Liver (tissue), 9 donors: ENCODE results near the gene RASSF8. TPM values are rescaled to one million over a fixed set of nuclear protein-coding genes. Genes with fewer than 3 reads are reported as not detected.

Source experiments
- DNase-seq: peaks from one replicate; pipeline ENCODE4 v3.0.0-alpha.2; 2017; ENCODE audit warnings: low spot score
- H3K27ac ChIP-seq, 2 donors: one replicate each; pipeline ENCODE4 v1.7.0; 2013; ENCODE audit warnings: inconsistent platforms in 2 of 2, low read length in 2 of 2, control low read depth in 1 of 2, low read depth in 1 of 2, mild to moderate bottlenecking in 1 of 2
- H3K27me3 ChIP-seq, 4 donors: one replicate each; pipeline versions ENCODE4 v1.6.1 to v1.7.0; 2013; ENCODE audit warnings: low read length in 3 of 4, inconsistent platforms in 1 of 4, mild to moderate bottlenecking in 1 of 4, moderate library complexity in 1 of 4; ENCODE audit not compliant: control insufficient read depth in 4 of 4, insufficient read depth in 4 of 4
- H3K36me3 ChIP-seq, 4 donors: one replicate each; pipeline versions ENCODE4 v1.6.1 to v1.7.0; 2013; ENCODE audit warnings: low read length in 3 of 4, mild to moderate bottlenecking in 3 of 4, low read depth in 1 of 4, moderate library complexity in 1 of 4; ENCODE audit not compliant: control insufficient read depth in 4 of 4, insufficient read depth in 3 of 4
- H3K4me1 ChIP-seq, 4 donors: one replicate each; pipeline versions ENCODE4 v1.6.1 to v1.7.0; 2013; ENCODE audit warnings: low read length in 3 of 4, mild to moderate bottlenecking in 3 of 4, moderate library complexity in 1 of 4; ENCODE audit not compliant: control insufficient read depth in 4 of 4, insufficient read depth in 4 of 4
- H3K4me3 ChIP-seq, 3 donors: one replicate each; pipeline versions ENCODE4 v1.6.1 to v1.7.0; 2013; ENCODE audit warnings: low read length in 3 of 3, control low read depth in 1 of 3, low read depth in 1 of 3, mild to moderate bottlenecking in 1 of 3
- H3K9ac ChIP-seq, 2 donors: one replicate each; pipeline ENCODE4 v1.7.0; 2013; ENCODE audit warnings: low read length in 2 of 2, mild to moderate bottlenecking in 2 of 2, moderate library complexity in 2 of 2, control low read depth in 1 of 2, low read depth in 1 of 2
- H3K9me3 ChIP-seq, 4 donors: one replicate each; pipeline versions ENCODE4 v1.6.1 to v1.7.0; 2013; ENCODE audit warnings: low read length in 3 of 4; ENCODE audit not compliant: control insufficient read depth in 4 of 4
- ATF3 ChIP-seq: IDR thresholded peaks from 2 replicates; pipeline ENCODE4 v1.6.1; 2016; ENCODE audit warnings: antibody characterized with exemption
- CTCF ChIP-seq: fragments of 150-350 bp; IDR thresholded peaks from 2 replicates; pipeline ENCODE4 v1.5.1; 2017; ENCODE audit warnings: improper control_type of control experiment, low read depth, low read length; ENCODE audit not compliant: missing input control
- EGR1 ChIP-seq, 2 donors: IDR thresholded peaks; 2 replicates each; pipeline ENCODE4 v1.6.1; 2016 to 2018; ENCODE audit warnings: antibody characterized with exemption in 2 of 2, low read depth in 2 of 2
- FOXA2 ChIP-seq: IDR thresholded peaks from 2 replicates; pipeline ENCODE4 v1.6.1; 2016; ENCODE audit warnings: antibody characterized with exemption
- GABPA ChIP-seq, 2 donors: IDR thresholded peaks in 1 of 2; conservative IDR thresholded peaks in 1 of 2; 2 replicates each; pipeline ENCODE4 v1.6.1; 2016; ENCODE audit warnings: antibody characterized with exemption in 2 of 2, mild to moderate bottlenecking in 1 of 2, moderate library complexity in 1 of 2
- HNF4A ChIP-seq, 2 donors: conservative IDR thresholded peaks; 2 replicates each; pipeline ENCODE4 v1.6.1; 2016; ENCODE audit warnings: antibody characterized with exemption in 2 of 2, mild to moderate bottlenecking in 2 of 2
- HNF4G ChIP-seq: IDR thresholded peaks from 2 replicates; pipeline ENCODE4 v1.6.1; 2016; ENCODE audit warnings: antibody characterized with exemption
- NR2F2 ChIP-seq: IDR thresholded peaks from 2 replicates; pipeline ENCODE4 v1.6.1; 2016; ENCODE audit warnings: antibody characterized with exemption
- RAD21 ChIP-seq, 2 donors: IDR thresholded peaks; 2 replicates each; pipeline ENCODE4 v1.6.1; 2016; ENCODE audit warnings: antibody characterized with exemption in 2 of 2, mild to moderate bottlenecking in 2 of 2
- REST ChIP-seq: IDR thresholded peaks from 2 replicates; pipeline ENCODE4 v1.6.1; 2016; ENCODE audit warnings: antibody characterized with exemption, mild to moderate bottlenecking
- RXRA ChIP-seq, 2 donors: IDR thresholded peaks; 2 replicates each; pipeline ENCODE4 v1.6.1; 2017 to 2018; ENCODE audit warnings: antibody characterized with exemption in 2 of 2, mild to moderate bottlenecking in 1 of 2
- SP1 ChIP-seq: IDR thresholded peaks from 2 replicates; pipeline ENCODE4 v1.6.1; 2018; ENCODE audit warnings: antibody characterized with exemption, mild to moderate bottlenecking
- TAF1 ChIP-seq: conservative IDR thresholded peaks from 2 replicates; pipeline ENCODE4 v1.6.1; 2016; ENCODE audit warnings: antibody characterized with exemption, mild to moderate bottlenecking
- YY1 ChIP-seq: IDR thresholded peaks from 2 replicates; pipeline ENCODE4 v1.6.1; 2016; ENCODE audit warnings: antibody characterized with exemption, mild to moderate bottlenecking
- ZBTB33 ChIP-seq: IDR thresholded peaks from 2 replicates; pipeline ENCODE4 v1.6.1; 2016; ENCODE audit warnings: antibody characterized with exemption
- WGBS: extraction: QIAGEN DNeasy Blood & Tissue Kit; methylation state at CpG from one replicate; pipeline ENCODE4 v1.1.7; 2013; 5-methylcytosine and 5-hydroxymethylcytosine counted together
- polyA plus RNA-seq, 2 donors: library from polyadenylated mRNA; stranded (reverse) in 1 of 2; unstranded in 1 of 2; fragments of 200-250 nt in 1 of 2; fragments of >200 nt in 1 of 2; fragmentation: Nextera tagmentation in 1 of 2; extraction: Ambion mirVana in 1 of 2; gene quantifications; one replicate each; pipeline versions ENCODE4 v1.2.1 to v1.2.3, GENCODE V29; 2013 to 2015
- total RNA-seq, 2 donors: library from RNA; depleted of rRNA; stranded (reverse); fragments of >200 nt; gene quantifications; one replicate each; pipeline ENCODE4 v1.2.3, GENCODE V29; 2014
- donor health status: healthy.
- donor health status: healthy.
- donor health status: healthy.
- donor health status: healthy.
- donor health status: healthy.

Gene RASSF8
- total and polyA plus RNA-seq, 4 donors = 1.7 to 9.4 (median 3.3) TPM

- WGBS = 41% methylated on average over 1 of the region's 1 CpG
- Histone ChIP-seq H3K9ac (no peak overlapping the region), H3K36me3 (no peaks in the 10 kb centered on the region), H3K27ac (no peak overlapping the region), H3K4me3 (no peak overlapping the region), H3K9me3 (no peaks in the 10 kb centered on the region), H3K4me1 (peaks cover 0 to 3% (median under 1%) of the 10 kb centered on the region in 4 donors), H3K27me3 (no peaks in the 10 kb centered on the region)
- no peak for DNase-seq
- TF ChIP-seq YY1 = no peak
- no peak for TF ChIP-seq HNF4A (conservative IDR thresholded peaks at IDR 0.05)
- TF ChIP-seq RAD21 (IDR thresholded peaks at IDR 0.05) = no peak
- no peak for TF ChIP-seq REST
- no peak for TF ChIP-seq CTCF
- TF ChIP-seq HNF4G = no peak
- TF ChIP-seq NR2F2 = no peak
- TF ChIP-seq ZBTB33 = no peak
- no peak for TF ChIP-seq RXRA (IDR thresholded peaks at IDR 0.05)
- no peak for TF ChIP-seq EGR1 (IDR thresholded peaks at IDR 0.05; ENCODE audit: low read depth in 2 of 2)
- TF ChIP-seq GABPA (IDR thresholded peaks at IDR 0.05 in 1 of 2, conservative IDR thresholded peaks at IDR 0.05 in 1 of 2) = no peak
- TF ChIP-seq FOXA2 = no peak
- no peak for TF ChIP-seq ATF3
- TF ChIP-seq TAF1 = no peak
- TF ChIP-seq SP1 = no peak
These were observed 74.3 kb downstream of the RASSF8 start for GRCh38 chr12:26032719-26033241.
